ENCODE results near the gene PSKH1.
"Not testable (repeated sequence)": the region's sequence is repeated elsewhere in the genome, so short reads cannot be mapped to it uniquely, and the experiment has no call there.

The PSKH1 gene

GRCh38 chr16:67961551-67961957 lies 68.5 kb downstream of the PSKH1 start:
- no peak for DNase-seq (ENCODE audit: low spot score)

GRCh38 chr16:67962135-67962534 lies 69.1 kb downstream of the PSKH1 start:
- no peak for DNase-seq (ENCODE audit: low spot score)

DNA sequence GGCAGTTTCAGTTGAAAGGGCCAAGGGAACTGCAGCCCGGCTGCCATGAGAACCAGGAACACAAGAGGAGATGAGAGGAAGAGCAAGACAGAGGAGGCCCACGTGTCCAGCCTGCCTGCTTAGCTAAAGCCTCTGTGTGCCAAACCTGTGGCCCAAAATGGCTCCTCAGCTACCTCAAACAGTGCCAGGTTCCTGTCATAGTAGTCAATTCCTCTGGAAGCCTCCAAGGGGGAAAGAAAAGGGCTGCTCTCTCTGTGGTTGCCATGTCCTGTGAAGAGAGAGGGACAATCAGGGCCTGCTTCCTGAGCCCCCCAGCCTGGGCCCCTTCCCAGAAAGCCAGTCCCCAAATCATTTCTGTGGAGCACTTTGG lies 70.2 kb downstream of the PSKH1 start:
- DNase-seq (ENCODE audit: low spot score) = no peak

DNA sequence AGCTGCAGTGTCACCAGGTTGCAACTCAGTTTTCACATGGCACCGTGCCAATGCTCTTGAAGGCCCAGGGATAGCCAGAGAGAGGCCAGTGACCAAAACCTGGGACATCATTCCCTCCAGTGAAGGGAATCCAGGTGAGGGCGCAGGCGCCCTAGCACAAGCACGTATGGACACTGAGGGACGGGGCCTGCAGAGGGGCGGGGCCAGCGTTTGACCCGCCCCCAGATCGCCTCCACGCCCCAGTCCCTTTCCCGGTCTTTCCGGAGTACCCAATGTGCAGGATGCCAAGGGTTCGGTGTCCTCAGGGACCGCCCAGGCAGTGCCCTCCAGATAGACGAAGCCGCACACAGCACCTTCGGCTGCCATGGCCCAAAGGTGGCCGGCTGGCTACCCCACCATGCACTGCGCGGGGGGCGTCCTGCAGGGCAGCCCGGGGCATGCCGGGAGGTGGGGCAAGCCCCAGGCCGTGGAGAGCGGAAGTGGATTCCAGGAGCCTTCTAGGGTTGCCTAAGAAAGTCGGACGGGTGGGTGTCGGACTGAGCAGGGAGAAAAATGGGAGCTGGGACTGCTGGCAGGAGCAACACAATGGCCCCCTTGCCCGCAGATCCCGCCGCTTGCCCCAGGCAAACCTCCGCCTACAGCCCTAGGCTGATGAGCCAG lies 70.7 kb downstream of the PSKH1 start:
- no peak for DNase-seq (ENCODE audit: low spot score)

- DNase-seq (ENCODE audit: low spot score) = no peak
Measured at GRCh38 chr16:67964477-67965131, 71.5 kb downstream of the PSKH1 start.

DNA sequence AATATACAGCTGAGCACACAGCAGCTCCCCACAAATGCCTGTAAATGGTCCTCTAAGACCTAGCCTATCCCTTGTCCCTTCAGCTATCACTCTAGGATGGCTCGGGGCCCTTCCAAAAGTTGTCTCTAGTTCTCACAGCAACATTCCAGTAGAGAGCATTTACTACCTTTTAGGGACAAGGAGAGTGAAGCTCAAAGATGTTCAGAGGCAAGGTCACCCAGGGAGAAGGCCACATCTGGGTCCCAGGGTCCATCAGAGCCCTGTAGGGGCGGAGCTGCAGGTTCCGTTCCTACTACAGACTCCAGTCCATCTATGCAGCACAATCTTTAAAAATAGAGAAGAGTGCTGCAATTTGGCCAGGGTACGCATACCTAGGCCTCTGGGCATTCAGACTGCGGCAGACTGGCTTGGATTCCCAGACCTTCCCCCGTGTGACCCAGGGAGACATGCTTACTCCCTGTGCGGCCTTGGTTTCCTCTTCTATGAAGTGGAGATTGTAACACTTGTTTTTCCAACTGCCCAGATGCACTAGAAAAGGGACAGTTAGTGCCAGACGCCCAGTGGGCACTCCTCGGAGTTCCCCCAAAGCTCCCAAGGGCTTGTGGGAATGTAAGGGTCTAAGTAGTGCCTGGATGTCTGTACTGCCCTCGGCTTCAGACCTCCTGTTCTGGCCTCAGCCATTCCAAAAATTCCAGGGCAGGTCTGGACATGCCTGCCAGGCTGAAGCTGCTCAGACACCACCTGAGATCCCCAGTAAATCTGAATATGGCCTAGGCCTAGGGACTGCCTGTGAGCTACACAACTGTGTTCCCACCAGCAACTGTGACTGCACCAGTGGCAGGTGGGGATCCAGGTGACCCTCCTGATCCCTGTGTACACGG lies 72.9 kb downstream of the PSKH1 start:
- DNase-seq (ENCODE audit: low spot score) = no peak

DNA sequence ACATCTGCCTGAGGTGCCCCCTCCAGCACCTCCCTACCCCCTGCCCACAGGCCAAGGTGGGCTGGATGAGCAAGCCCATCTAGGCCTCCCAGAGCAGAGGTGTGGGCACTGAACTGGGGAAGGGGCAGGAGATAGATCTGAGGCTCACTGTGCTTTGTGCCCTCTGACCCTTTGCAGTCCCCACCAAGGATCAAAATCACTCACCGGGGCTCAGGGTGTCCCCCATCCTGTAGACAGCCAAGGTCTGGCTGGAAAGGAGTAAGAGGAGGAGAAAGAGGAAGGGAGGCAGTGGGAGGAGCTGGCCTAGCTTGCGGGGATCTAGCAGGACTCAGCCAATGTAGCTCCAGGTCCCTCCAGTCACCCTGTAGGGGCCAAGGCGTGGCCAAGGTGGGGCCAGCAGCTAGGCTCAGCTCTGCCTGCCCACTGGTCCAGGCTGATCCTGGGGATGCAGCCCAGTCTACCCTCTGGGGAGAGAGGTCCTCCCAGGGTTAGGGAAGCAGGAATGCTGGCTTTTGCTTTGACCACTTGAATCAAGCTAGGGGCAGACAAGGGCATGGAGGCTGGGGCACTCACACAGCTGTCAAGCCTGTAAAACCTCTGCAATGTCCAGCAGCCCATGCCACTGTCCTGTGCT lies 73.6 kb downstream of the PSKH1 start:
- no peak for DNase-seq (ENCODE audit: low spot score)

- no peak for DNase-seq (ENCODE audit: low spot score)
Measured at GRCh38 chr16:67967183-67967957, 74.3 kb downstream of the PSKH1 start.

DNA sequence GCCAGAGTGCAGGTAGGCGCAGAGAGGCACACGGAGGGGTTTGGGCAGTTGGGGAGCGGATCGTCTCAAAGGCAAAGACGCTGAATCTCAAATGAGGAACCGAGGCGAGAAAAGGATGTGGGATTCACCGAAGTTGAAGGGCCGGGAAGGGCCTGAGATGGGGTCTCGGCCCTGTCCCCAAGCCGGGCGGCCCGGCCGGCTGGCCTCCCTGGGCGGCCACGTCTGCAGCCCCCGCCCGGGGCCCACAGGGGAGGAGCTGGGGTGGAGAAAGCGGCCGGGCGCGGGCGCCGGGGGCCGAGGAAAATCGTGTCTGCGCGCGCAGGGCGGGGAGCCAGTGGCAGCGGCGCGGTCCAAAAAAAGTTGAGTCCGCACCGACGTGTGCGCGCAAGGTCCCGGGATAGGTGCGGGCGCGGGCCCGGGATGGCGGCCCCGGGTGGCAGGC lies 74.9 kb downstream of the PSKH1 start:
- peak; percentile 66 for DNase-seq (ENCODE audit: low spot score)

GRCh38 chr16:67968400-67969253 lies 75.6 kb downstream of the PSKH1 start, which contains the start of gene SLC12A4:
Gene SLC12A4, minus strand, starts transcription at chr16:67968637. Its CDS starts 84 bp downstream, at chr16:67968553.
- DNase-seq (ENCODE audit: low spot score) = peak; percentile 98

GRCh38 chr16:67969254-67970039 lies 76.4 kb downstream of the PSKH1 start:
- peak; percentile 77 for DNase-seq (ENCODE audit: low spot score)

GRCh38 chr16:67971111-67971510 lies 78.1 kb downstream of the PSKH1 start:
- no peak for DNase-seq (ENCODE audit: low spot score)

DNA sequence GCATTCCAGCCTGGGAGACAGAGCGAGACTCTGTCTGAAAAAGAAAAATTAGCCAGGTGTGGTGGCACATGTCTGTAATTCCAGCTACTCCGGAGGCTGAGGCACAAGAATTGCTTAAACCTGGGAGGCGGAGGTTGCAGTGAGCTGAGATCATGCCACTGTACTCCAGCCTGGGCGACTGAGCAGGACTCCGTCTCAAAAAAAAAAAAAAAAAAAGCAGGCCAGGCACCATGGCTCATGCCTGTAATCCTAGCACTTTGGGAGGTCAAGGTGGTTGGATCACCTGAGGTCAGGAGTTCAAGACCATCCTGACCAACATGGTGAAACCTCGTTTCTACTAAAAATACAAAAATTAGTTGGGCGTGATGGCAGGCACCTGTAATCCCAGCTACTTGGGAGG lies 79.2 kb downstream of the PSKH1 start:
- DNase-seq (ENCODE audit: low spot score) = not testable (repeated sequence)

DNA sequence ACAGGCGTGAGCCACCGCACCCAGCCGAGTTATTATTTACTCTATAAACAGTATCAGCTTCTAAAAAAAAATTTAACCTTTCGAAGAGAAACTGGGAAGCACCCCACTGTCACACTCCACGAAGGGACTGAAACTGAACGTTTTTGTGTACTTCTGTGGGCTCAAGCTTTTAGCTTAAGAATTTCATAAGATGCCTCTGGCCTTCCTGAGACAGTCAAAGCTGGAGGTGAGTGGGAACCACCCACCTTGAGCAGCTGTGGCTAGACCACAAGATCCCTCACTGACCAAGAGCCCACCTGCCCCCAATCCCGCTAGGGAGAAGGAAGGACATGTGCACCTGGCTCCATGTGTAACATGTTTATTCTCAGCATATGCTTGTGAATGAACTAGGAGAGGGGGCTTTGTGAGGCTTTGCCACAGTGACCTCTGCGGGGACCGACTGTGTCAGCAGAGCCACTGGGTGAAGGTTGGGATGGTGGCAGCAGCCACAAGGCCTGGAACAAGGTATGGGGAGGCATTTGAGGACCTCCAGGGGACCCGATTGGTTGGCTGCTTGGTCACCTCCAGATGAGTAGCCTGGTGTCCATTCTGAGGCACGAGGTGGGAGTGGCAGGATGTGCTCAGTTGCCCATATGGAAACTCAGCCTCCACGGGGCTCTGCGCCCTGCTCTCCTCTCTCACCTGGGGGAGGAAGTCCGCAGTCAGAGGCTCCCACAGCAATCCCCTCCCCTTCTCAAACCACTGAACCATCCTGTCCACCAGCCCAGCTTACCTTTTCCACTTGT lies 82.5 kb downstream of the PSKH1 start:
- DNase-seq (ENCODE audit: low spot score) = no peak

DNA sequence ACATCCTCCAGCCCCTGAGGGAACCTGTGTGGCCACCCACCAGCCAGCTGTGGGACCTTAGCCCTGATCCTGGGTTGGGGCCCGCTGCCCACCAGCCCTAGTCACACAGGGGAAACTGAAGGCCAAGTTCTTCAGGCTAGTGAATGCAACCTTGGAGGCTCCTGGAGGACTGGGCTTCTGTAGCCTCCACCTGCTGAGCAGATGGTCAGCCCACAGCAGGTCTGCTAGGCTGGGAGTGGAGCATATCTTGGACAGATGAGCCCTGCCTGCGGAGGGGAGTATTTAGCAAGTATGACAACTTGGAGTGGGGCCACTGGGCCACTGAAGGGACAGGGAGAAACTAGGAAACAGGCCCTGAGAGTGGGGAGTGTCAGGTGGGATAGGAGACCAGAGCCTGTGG lies 83.2 kb downstream of the PSKH1 start:
- DNase-seq (ENCODE audit: low spot score) = no peak

GRCh38 chr16:67977005-67977404 lies 84.0 kb downstream of the PSKH1 start:
- DNase-seq (ENCODE audit: low spot score) = no peak

DNA sequence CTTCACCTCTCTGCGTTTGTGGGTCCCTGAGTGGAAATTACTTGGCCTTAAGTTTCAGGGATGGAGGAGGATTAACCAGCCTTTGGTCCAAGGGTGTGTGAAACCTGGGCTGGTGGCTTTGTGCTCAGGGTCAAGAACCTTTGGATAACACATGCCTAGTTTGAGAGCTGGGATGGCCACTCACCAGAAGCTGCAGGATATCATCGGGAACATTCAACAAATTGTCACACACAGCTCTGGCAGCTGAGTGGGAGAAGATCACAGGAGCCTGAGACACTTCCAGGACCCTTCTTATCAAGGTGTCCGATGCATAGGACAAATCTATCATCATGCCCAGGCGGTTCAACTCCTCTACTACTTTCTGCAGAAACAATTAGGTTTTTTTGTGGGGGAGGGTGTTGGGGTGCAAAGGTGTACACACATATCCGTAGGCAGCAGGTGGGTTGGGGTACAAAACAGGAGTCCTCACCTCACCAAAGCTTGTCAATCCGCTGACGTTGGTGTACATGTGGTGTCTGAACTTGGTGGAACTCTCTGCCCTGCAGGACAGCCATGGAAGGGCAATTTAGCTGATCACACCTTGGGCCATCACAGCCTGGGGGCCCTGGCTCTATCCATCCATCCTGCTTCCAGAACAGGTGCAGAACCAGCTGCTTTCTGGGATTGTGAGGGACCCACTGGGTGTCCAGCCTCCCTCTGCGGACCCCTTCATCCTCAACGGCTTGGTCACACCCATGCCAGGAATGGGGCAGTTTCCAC lies 84.6 kb downstream of the PSKH1 start:
- no peak for DNase-seq (ENCODE audit: low spot score)
